ENCODE results near the gene MAGI1. TPM values are rescaled to one million over a fixed set of nuclear protein-coding genes. Genes with fewer than 3 reads are reported as not detected.

The MAGI1 gene
- 10 to 100 TPM; 23.4 to 41.4 TPM for total RNA-seq

DNA sequence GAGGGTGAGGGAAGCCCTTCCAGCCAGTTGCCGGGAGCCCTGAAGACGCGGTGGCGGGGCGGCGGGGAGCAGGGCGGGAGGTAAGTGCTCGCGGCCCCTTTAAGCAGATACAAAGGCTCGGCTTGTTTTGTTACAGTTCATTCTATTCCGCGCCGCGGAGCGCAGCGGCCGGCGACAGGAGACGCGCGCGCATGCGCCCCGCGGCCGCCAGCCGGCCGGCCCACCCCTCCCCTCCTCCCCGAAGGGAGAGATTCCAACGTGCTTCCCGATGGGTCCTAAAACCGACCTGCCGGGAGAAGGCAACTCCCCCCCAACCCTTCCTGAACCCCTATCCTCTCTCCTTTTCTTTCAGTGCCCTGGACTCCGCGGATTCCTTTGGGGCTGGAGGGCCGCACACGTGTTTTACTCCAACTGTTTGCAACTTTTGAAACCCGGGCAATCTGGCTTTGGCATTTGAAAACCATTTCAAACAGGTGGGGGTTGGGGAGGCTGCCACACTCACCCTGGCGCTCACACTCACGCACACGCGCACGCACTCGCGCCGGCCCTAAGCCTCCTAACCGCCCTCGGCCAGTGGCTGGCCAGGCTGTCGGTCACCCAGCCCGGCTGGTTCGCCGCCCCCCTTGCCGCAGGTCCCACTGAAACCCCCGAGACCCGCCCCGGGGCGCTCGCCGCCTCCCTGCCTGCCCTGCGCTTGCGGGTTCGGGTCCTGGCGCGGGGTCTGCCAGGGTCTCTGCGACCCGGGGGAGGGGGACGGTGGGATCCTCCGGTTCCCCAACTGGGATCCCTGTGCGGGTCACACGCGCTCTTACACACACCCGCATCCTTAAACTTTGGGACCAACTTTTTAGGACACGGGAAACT, at the start of gene MAGI1:
Gene MAGI1, minus strand, starts transcription at position 193 of the 864 bp plus-strand sequence. CDS start 610 bp downstream, outside the sequence.
- no peaks in the 10 kb centered on the region for H3K36me3 ChIP-seq

DNA sequence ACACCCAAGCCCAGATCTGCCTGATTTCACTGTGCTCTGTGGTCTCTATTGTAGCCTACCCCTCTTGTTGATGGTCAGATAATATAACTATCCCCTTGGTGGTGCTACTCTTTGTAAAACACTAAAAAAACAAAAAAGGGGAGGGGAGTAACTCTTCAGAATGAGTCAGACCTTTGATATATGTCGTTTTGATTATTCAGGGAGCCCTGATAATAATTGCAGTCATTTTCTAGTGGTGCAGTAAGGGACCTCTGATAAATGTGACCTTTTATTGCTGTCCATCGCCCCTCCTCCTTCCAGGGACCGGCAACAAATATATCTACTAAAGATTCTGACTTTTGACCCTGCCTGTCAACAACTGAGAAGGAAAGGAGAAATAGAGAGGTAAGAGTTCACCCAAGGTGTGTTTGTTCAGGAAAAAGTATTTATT, 45.1 kb upstream of the MAGI1 start:
- Histone ChIP-seq H3K4me1 (no peaks in the 10 kb centered on the region), H3K36me3 (no peaks in the 10 kb centered on the region), H3K4me3 (no peak overlapping the region), H3K9me3 (no peaks in the 10 kb centered on the region), H3K27ac (no peak overlapping the region), H3K27me3 (no peaks in the 10 kb centered on the region), H3K9ac (ENCODE audit: low read depth in 2 of 2, low read length in 2 of 2) (no peak overlapping the region)
- intact Hi-C loops (cut with DNase I): no loop called here
- DNase-seq: no peak
- TF ChIP-seq, protein P1, sequence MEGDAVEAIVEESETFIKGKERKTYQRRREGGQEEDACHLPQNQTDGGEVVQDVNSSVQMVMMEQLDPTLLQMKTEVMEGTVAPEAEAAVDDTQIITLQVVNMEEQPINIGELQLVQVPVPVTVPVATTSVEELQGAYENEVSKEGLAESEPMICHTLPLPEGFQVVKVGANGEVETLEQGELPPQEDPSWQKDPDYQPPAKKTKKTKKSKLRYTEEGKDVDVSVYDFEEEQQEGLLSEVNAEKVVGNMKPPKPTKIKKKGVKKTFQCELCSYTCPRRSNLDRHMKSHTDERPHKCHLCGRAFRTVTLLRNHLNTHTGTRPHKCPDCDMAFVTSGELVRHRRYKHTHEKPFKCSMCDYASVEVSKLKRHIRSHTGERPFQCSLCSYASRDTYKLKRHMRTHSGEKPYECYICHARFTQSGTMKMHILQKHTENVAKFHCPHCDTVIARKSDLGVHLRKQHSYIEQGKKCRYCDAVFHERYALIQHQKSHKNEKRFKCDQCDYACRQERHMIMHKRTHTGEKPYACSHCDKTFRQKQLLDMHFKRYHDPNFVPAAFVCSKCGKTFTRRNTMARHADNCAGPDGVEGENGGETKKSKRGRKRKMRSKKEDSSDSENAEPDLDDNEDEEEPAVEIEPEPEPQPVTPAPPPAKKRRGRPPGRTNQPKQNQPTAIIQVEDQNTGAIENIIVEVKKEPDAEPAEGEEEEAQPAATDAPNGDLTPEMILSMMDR (IDR thresholded peaks at IDR 0.05): no peak

More for the DNA sequence above, at the start of gene MAGI1:
- peak; percentile 95 for DNase-seq
- Histone ChIP-seq H3K27ac (peak within 1 kb of the TSS; percentile 85), H3K9me3 (no peaks in the 10 kb centered on the region), H3K27me3 (no peaks in the 10 kb centered on the region), H3K9ac (ENCODE audit: low read depth in 2 of 2, low read length in 2 of 2) (peak within 1 kb of the TSS; percentile 79 to 88), H3K4me3 (peak within 1 kb of the TSS; percentile 65), H3K4me1 (no peaks in the 10 kb centered on the region)
- TF ChIP-seq, protein P1 (IDR thresholded peaks at IDR 0.05): no peak
- intact Hi-C loops (cut with DNase I): loop anchor here (5.0 kb wide), 1 partner anchor 252 kb away; no protein-coding TSS in a partner anchor

DNA sequence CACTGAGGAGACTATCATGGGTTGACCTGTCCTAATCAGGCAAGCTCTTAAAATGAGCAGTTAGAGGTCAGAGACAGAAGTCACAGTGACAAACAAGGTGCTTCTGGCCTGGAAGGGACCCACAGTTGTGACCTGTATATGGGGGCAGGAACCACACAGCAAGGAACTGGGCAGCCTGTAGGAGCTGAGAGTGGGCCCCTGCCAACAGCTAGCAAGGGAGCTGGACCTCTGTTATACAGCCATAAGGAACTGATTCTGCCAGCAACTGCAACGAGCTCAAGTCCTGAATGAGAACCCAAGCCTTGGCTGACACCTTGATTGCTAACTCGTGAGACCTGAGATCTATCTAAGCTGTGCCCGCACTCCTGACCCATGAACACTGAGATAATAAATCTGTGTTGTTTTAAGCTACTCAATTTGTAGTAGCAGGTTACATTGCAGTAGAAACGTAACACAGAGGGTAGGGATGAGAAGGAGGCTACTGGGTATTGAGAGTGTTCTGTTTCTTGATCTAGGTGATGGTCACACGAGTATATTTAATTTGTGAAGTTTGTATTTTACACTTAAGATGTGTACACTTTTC, 44.5 kb upstream of the MAGI1 start:
- DNase-seq: no peak
- Histone ChIP-seq H3K36me3 (no peaks in the 10 kb centered on the region), H3K4me1 (no peaks in the 10 kb centered on the region), H3K4me3 (no peak overlapping the region), H3K27ac (no peak overlapping the region), H3K9me3 (no peaks in the 10 kb centered on the region), H3K27me3 (no peaks in the 10 kb centered on the region), H3K9ac (ENCODE audit: low read depth in 2 of 2, low read length in 2 of 2) (no peak overlapping the region)
- TF ChIP-seq, protein P1 (IDR thresholded peaks at IDR 0.05): no peak
- intact Hi-C loops (cut with DNase I): no loop called here

DNA sequence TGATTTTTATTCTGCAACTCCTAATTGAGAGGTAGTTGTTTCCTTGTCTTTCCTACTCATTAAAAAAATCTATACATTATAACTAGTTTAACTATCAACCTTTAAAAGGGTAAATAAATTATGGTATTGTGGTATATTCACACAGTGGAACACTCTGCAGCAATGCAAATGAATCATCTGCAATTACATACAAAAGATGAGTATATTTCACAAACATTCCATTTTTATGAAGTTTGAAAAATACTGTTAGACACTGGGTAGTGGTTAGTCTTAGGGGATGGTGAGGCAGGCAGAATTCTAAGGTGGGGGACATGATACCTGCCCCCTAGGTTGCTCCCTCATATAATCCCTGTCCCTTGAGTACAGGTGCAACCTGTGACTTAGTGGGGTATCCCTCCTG, 44.0 kb upstream of the MAGI1 start:
- Histone ChIP-seq H3K4me3 (no peak overlapping the region), H3K9me3 (no peaks in the 10 kb centered on the region), H3K9ac (ENCODE audit: low read depth in 2 of 2, low read length in 2 of 2) (no peak overlapping the region), H3K27ac (no peak overlapping the region), H3K27me3 (no peaks in the 10 kb centered on the region), H3K4me1 (no peaks in the 10 kb centered on the region), H3K36me3 (no peaks in the 10 kb centered on the region)
- intact Hi-C loops (cut with DNase I): no loop called here
- TF ChIP-seq, protein P1 (IDR thresholded peaks at IDR 0.05): no peak
- no peak for DNase-seq

DNA sequence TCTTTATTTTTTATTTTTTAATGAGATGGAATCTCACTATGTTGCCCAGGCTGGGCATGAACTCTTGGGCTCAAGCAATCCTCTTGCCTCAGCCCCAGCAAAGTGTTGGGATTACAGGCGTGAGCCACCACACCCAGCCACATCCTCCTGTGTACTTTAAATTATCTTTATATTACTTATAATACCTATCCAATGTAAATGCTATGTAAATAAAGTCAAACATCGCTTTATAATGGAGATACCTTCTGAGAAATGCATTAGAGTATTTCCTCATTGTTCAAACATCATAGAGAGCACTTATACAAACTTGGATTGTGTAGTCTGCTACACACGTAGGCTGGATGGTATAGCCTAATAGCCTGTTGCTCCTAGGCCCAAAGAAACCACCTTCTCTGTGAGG, 41.4 kb upstream of the MAGI1 start:
- no peaks in the 10 kb centered on the region for H3K4me1 ChIP-seq
- no peak overlapping the region for H3K27ac ChIP-seq
- no peaks in the 10 kb centered on the region for H3K36me3 ChIP-seq
- H3K27me3 ChIP-seq: no peaks in the 10 kb centered on the region
- no peak overlapping the region for H3K9ac ChIP-seq (ENCODE audit: low read depth in 2 of 2, low read length in 2 of 2)
- TF ChIP-seq, protein P1 (IDR thresholded peaks at IDR 0.05): no peak
- H3K4me3 ChIP-seq: no peak overlapping the region
- intact Hi-C loops (cut with DNase I): no loop called here
- no peak for DNase-seq
- H3K9me3 ChIP-seq: no peaks in the 10 kb centered on the region

All from colonic mucosa (tissue), 4 donors.